Lower leg skin (tissue), 4 donors: Measurements from ENCODE around the gene LETM1. TPM values are rescaled to one million over a fixed set of nuclear protein-coding genes. Genes with fewer than 3 reads are reported as not detected.
"Not testable (repeated sequence)": the region's sequence is repeated elsewhere in the genome, so short reads cannot be mapped to it uniquely, and the experiment has no call there.

Experiments used
- DNase-seq, 2 donors: peaks; one replicate each; pipeline ENCODE4 v3.0.0-alpha.2; 2019; ENCODE audit warnings: low spot score in 2 of 2
- H3K4me3 ChIP-seq: fragments of 200-600 bp; sonication (generic); 2 replicates; pipeline ENCODE4 v1.5.1; 2017; ENCODE audit warnings: mild to moderate bottlenecking, low read depth; ENCODE audit not compliant: poor library complexity, severe bottlenecking
- CTCF ChIP-seq, 3 donors: fragments of 450-650 bp; IDR thresholded peaks; one replicate each; pipeline ENCODE4 v1.5.1; 2016; ENCODE audit warnings: antibody characterized with exemption in 3 of 3, mild to moderate bottlenecking in 3 of 3, moderate library complexity in 2 of 3
- POLR2A ChIP-seq, 2 donors: fragments of 450-650 bp; IDR thresholded peaks; one replicate each; pipeline ENCODE4 v1.6.1; 2016 to 2017; ENCODE audit warnings: antibody characterized with exemption in 2 of 2, mild to moderate bottlenecking in 1 of 2, moderate library complexity in 1 of 2
- WGBS, 2 donors: methylation state at CpG; one replicate each; pipeline ENCODE4 v1.1.5; 2018; 5-methylcytosine and 5-hydroxymethylcytosine counted together
- intact Hi-C: fragments of 100-400 bp; cut with DNase I; formaldehyde crosslinking; loops from one replicate; pipeline ENCODE4 v1.15.0; 2023; ENCODE audit warnings: low total_unique reads
- total RNA-seq, 4 donors: library from RNA; depleted of rRNA; stranded (reverse); fragments of >200 nt; gene quantifications; one replicate each; pipeline ENCODE4 v1.1.0, GENCODE V29; 2016

LETM1 gene
- total RNA-seq, 4 donors from 2014 or later = 27.2 to 49.9 (median 39.0) TPM

- WGBS, 2 donors = 81 to 85% methylated on average over 11 of the region's 11 CpGs
Measured at GRCh38 chr4:1851160-1851559, 4.8 kb downstream of the LETM1 start.

GRCh38 chr4:1850276-1850675 is 5.7 kb downstream of the LETM1 start:
- WGBS, 2 donors = 83 to 90% methylated on average over 10 of the region's 10 CpGs
- TF ChIP-seq CTCF (IDR thresholded peaks at IDR 0.05) = no peak
- no peak for TF ChIP-seq POLR2A (IDR thresholded peaks at IDR 0.05)
- intact Hi-C loops = no loop called here
- H3K4me3 ChIP-seq = no peak overlapping the region
- DNase-seq = no peak

More at GRCh38 chr4:1851160-1851559, 4.8 kb downstream of the LETM1 start:
- intact Hi-C loops = no loop called here
- H3K4me3 ChIP-seq = no peak overlapping the region
- TF ChIP-seq POLR2A (IDR thresholded peaks at IDR 0.05) (no peak), CTCF (IDR thresholded peaks at IDR 0.05) (no peak)
- no peak for DNase-seq

- TF ChIP-seq CTCF (IDR thresholded peaks at IDR 0.05) (no peak), POLR2A (IDR thresholded peaks at IDR 0.05) (no peak)
- no peak overlapping the region for H3K4me3 ChIP-seq
- intact Hi-C loops = no loop called here
- WGBS, 2 donors = 91 to 95% methylated on average over 2 of the region's 2 CpGs
- no peak for DNase-seq
Measured at GRCh38 chr4:1846580-1846979, 9.4 kb downstream of the LETM1 start.

- intact Hi-C loops, H3K4me3 ChIP-seq, DNase-seq: not testable (repeated sequence)
- WGBS, 2 donors = 96 to 97% methylated on average over 10 of the region's 10 CpGs
Measured at GRCh38 chr4:1844618-1845017, 11.3 kb downstream of the LETM1 start.

GRCh38 chr4:1843852-1844251 is 12.1 kb downstream of the LETM1 start:
- no peak for TF ChIP-seq POLR2A (IDR thresholded peaks at IDR 0.05)
- no peak for TF ChIP-seq CTCF (IDR thresholded peaks at IDR 0.05)
- H3K4me3 ChIP-seq = no peak overlapping the region
- DNase-seq = peak in 1 of 2 donors; percentile 31
- WGBS, 2 donors = 51 to 67% methylated on average over 10 of the region's 10 CpGs
- intact Hi-C loops = no loop called here

GRCh38 chr4:1842993-1843448 is 12.9 kb downstream of the LETM1 start:
- WGBS, 2 donors = 84 to 87% methylated on average over 15 to 17 of the region's 17 CpGs
- no peak overlapping the region for H3K4me3 ChIP-seq
- TF ChIP-seq POLR2A (IDR thresholded peaks at IDR 0.05) (no peak), CTCF (IDR thresholded peaks at IDR 0.05) (no peak)
- no peak for DNase-seq
- intact Hi-C loops = no loop called here
